SK-N-SH (cell line): ENCODE measurements around the gene CKAP2L. TPM values are rescaled to one million over a fixed set of nuclear protein-coding genes. Genes with fewer than 3 reads are reported as not detected.

Experiments
- CTCF ChIA-PET: fragments of 300-600, 350-600 bp; formaldehyde crosslinking; extraction: SDS; loops from one replicate; lab custom pipeline; 2021; lab: Yijun Ruan, JAX
- POLR2A ChIA-PET: fragments of 350-600 bp; sonication (Branson Sonifier 250); formaldehyde crosslinking; extraction: SDS; loops from one replicate; lab custom pipeline; 2020; ENCODE audit warnings: antibody characterized with exemption, inconsistent platforms; lab: Yijun Ruan, JAX
- DNase-seq: peaks from one replicate; pipeline ENCODE4 v3.0.0; 2012
- H2AFZ ChIP-seq: fragments of 200-600 bp; sonication (generic); 2 replicates; pipeline ENCODE4 v1.8.1; 2016; ENCODE audit warnings: antibody characterized with exemption, mild to moderate bottlenecking, low read depth
- H3F3A ChIP-seq: fragments of 200-600 bp; sonication (generic); replicated peaks from 2 replicates; pipeline ENCODE3; 2016; ENCODE audit warnings: antibody characterized with exemption, mild to moderate bottlenecking; ENCODE audit not compliant: insufficient read depth
- H3K27ac ChIP-seq, 2 experiments: fragments of 200-500 bp in 1 of 2; fragments of 200-600 bp in 1 of 2; sonication (Bioruptor generic) in 1 of 2; sonication (generic), shearing (Covaris generic) in 1 of 2; 2 replicates each; pipeline versions ENCODE4 v1.5.1 to v1.6.1; 2014 to 2016; ENCODE audit warnings: low read depth in 2 of 2, inconsistent platforms in 1 of 2, low read length in 1 of 2, mild to moderate bottlenecking in 1 of 2, mixed read lengths in 1 of 2
- H3K27me3 ChIP-seq: fragments of 200-600 bp; sonication (generic), shearing (Covaris generic); 2 replicates; pipeline ENCODE4 v1.6.1; 2016; ENCODE audit warnings: mixed run types; ENCODE audit not compliant: insufficient read depth
- H3K36me3 ChIP-seq, 2 experiments: fragments of 200-500 bp in 1 of 2; fragments of 200-600 bp in 1 of 2; sonication (Bioruptor generic) in 1 of 2; sonication (generic) in 1 of 2; replicated peaks in 1 of 2; 2 replicates each; pipeline versions ENCODE3 to v1.5.1; 2014 to 2016; ENCODE audit warnings: low read length in 1 of 2, mild to moderate bottlenecking in 1 of 2; ENCODE audit not compliant: insufficient read depth in 2 of 2, control insufficient read depth in 1 of 2
- H3K4me1 ChIP-seq, 2 experiments: fragments of 200-500 bp in 1 of 2; fragments of 200-600 bp in 1 of 2; sonication (Bioruptor generic) in 1 of 2; sonication (generic), shearing (Covaris generic) in 1 of 2; 2 replicates each; pipeline versions ENCODE4 v1.5.1 to v1.6.1; 2014 to 2016; ENCODE audit warnings: low read depth in 1 of 2, low read length in 1 of 2, mixed run types in 1 of 2; ENCODE audit not compliant: insufficient read depth in 2 of 2, control insufficient read depth in 1 of 2
- H3K4me2 ChIP-seq: fragments of 200-600 bp; sonication (generic), shearing (Covaris generic); 2 replicates; pipeline ENCODE4 v1.6.1; 2017; ENCODE audit warnings: mixed run types
- H3K4me3 ChIP-seq, 2 experiments: fragments of 200-500 bp in 1 of 2; fragments of 200-600 bp in 1 of 2; sonication (Bioruptor generic) in 1 of 2; sonication (generic), shearing (Covaris generic) in 1 of 2; 2 replicates each; pipeline versions ENCODE4 v1.5.1 to v1.8.1; 2014 to 2016; ENCODE audit warnings: low read depth in 2 of 2, inconsistent platforms in 1 of 2, low read length in 1 of 2, mild to moderate bottlenecking in 1 of 2, mixed read lengths in 1 of 2, moderate library complexity in 1 of 2
- H3K79me2 ChIP-seq: fragments of 200-600 bp; sonication (generic); 2 replicates; pipeline ENCODE4 v1.8.1; 2017; ENCODE audit warnings: mild to moderate bottlenecking; ENCODE audit not compliant: insufficient read depth
- H3K9ac ChIP-seq: fragments of 200-600 bp; sonication (generic); 2 replicates; pipeline ENCODE4 v1.6.1; 2017; ENCODE audit warnings: mixed run types
- H3K9me2 ChIP-seq: fragments of 200-600 bp; sonication (generic); 2 replicates; pipeline ENCODE4 v1.6.1; 2017; ENCODE audit warnings: mixed run types
- H3K9me3 ChIP-seq: fragments of 200-600 bp; sonication (generic); 2 replicates; pipeline ENCODE4 v1.6.1; 2017; ENCODE audit warnings: mixed run types, mild to moderate bottlenecking, moderate library complexity
- H4K20me1 ChIP-seq: fragments of 200-600 bp; sonication (generic); 2 replicates; pipeline ENCODE4 v1.6.1; 2017; ENCODE audit warnings: mild to moderate bottlenecking, mixed run types; ENCODE audit not compliant: insufficient read depth
- CHD2 ChIP-seq: fragments of 150-350 bp; IDR thresholded peaks from 2 replicates; pipeline ENCODE4 v1.6.1; 2018; ENCODE audit warnings: low read length; ENCODE audit not compliant: partially characterized antibody
- EP300 ChIP-seq, 2 experiments: IDR thresholded peaks; 2 replicates each; pipeline versions ENCODE4 v1.4.0 to v1.6.1; 2012; ENCODE audit warnings: borderline replicate concordance in 1 of 2, low read depth in 1 of 2, low read length in 1 of 2
- EZH2phosphoT487 ChIP-seq: fragments of 200-600 bp; sonication (generic); IDR thresholded peaks from 2 replicates; pipeline ENCODE4 v1.6.1; 2017; ENCODE audit warnings: low read depth, mixed run types, mild to moderate bottlenecking, antibody characterized with exemption, moderate library complexity, borderline replicate concordance
- FOXM1 ChIP-seq: IDR thresholded peaks from 2 replicates; pipeline ENCODE4 v1.4.0; 2012; ENCODE audit warnings: low read depth, mild to moderate bottlenecking
- GABPA ChIP-seq: IDR thresholded peaks from 2 replicates; pipeline ENCODE4 v1.4.0; 2012; ENCODE audit warnings: low read depth, mild to moderate bottlenecking
- IRF3 ChIP-seq: fragments of 150-350 bp; IDR thresholded peaks from 2 replicates; pipeline ENCODE4 v1.6.1; 2016; ENCODE audit warnings: mild to moderate bottlenecking, low read depth, low read length
- JUND ChIP-seq: IDR thresholded peaks from 2 replicates; pipeline ENCODE4 v1.4.0; 2012
- MEF2A ChIP-seq: IDR thresholded peaks from 2 replicates; pipeline ENCODE4 v1.4.0; 2012; ENCODE audit warnings: low read depth, borderline replicate concordance
- MXI1 ChIP-seq: IDR thresholded peaks from 2 replicates; pipeline ENCODE4 v1.6.1; 2012; ENCODE audit warnings: mild to moderate bottlenecking, low read depth, low read length, improper control_type of control experiment
- NFIC ChIP-seq: IDR thresholded peaks from 2 replicates; pipeline ENCODE4 v1.4.0; 2012; ENCODE audit warnings: borderline replicate concordance
- PBX3 ChIP-seq: IDR thresholded peaks from 2 replicates; pipeline ENCODE4; 2012
- POLR2AphosphoS5 ChIP-seq: IDR thresholded peaks from 2 replicates; pipeline ENCODE4 v1.6.1; 2012; ENCODE audit warnings: low read depth, low read length
- RAD21 ChIP-seq: IDR thresholded peaks from 2 replicates; pipeline ENCODE4 v1.6.1; 2012; ENCODE audit warnings: mild to moderate bottlenecking, low read length
- RCOR1 ChIP-seq: fragments of 150-350 bp; IDR thresholded peaks from 2 replicates; pipeline ENCODE4 v1.6.1; 2017; ENCODE audit warnings: antibody characterized with exemption, low read length
- RFX5 ChIP-seq: IDR thresholded peaks from 2 replicates; pipeline ENCODE4 v1.6.1; 2012; ENCODE audit warnings: mild to moderate bottlenecking, improper control_type of control experiment, low read length
- RXRA ChIP-seq: IDR thresholded peaks from 2 replicates; pipeline ENCODE4 v1.4.0; 2012; ENCODE audit warnings: low read depth, mild to moderate bottlenecking, borderline replicate concordance
- SMC3 ChIP-seq: IDR thresholded peaks from 2 replicates; pipeline ENCODE4 v1.6.1; 2012; ENCODE audit warnings: low read depth, low read length, improper control_type of control experiment
- TEAD4 ChIP-seq: IDR thresholded peaks from 2 replicates; pipeline ENCODE4 v1.4.0; 2012; ENCODE audit warnings: mild to moderate bottlenecking, borderline replicate concordance; ENCODE audit not compliant: insufficient read depth
- USF1 ChIP-seq: IDR thresholded peaks from 2 replicates; pipeline ENCODE4 v1.4.0; 2012; ENCODE audit warnings: low read depth, borderline replicate concordance
- YY1 ChIP-seq: IDR thresholded peaks from 2 replicates; pipeline ENCODE4 v1.4.0; 2012; ENCODE audit warnings: low read depth, mild to moderate bottlenecking
- ZBTB33 ChIP-seq: IDR thresholded peaks from 2 replicates; pipeline ENCODE4 v1.4.0; 2012; ENCODE audit warnings: low read depth, borderline replicate concordance
- WGBS: methylation state at CpG from one replicate; pipeline ENCODE4 v1.1.6; 2017; ENCODE audit warnings: low lambda C conversion rate; 5-methylcytosine and 5-hydroxymethylcytosine counted together
- polyA plus RNA-seq, 3 experiments: library from polyadenylated mRNA; depleted of rRNA; stranded (reverse); fragments of >200 nt; gene quantifications; 2 replicates each; pipeline ENCODE4 v1.2.3, GENCODE V29; 2012

The CKAP2L gene
- polyA plus RNA-seq, 1 of the 3 experiments (the other 2 are of a cell fraction) = 2.9 TPM

GRCh38 chr2:112784199-112785189 is 20.1 kb upstream of the CKAP2L start, which contains the start of gene IL1A:
Gene IL1A (minus strand): TSS chr2:112784493. CDS start chr2:112783770, 723 bp downstream.
- no peak within 1 kb of the TSS for H3K27ac ChIP-seq
- no peaks in the 10 kb centered on the region for H3K27me3 ChIP-seq
- H3K9me3 ChIP-seq = no peaks in the 10 kb centered on the region
- CTCF ChIA-PET = interaction anchor here (0.8 to 1.2 kb wide), 2 partner anchors 83 to 157 kb away, joined by 3 read pairs; no protein-coding TSS in a partner anchor
- H3K36me3 ChIP-seq = no peaks in the 10 kb centered on the region
- no peak within 1 kb of the TSS for H3K9ac ChIP-seq
- peak within 1 kb of the TSS in 1 of 2 experiments; percentile 9; a peak in 1 of 4 replicates for H3K4me3 ChIP-seq
- DNase-seq = no peak
- 24% methylated on average over 13 of the region's 13 CpGs for WGBS
- peak within 1 kb of the TSS; percentile 20; the same call in 1 of the 2 replicates for H3K4me2 ChIP-seq
- H3F3A ChIP-seq = no peaks in the 10 kb centered on the region
- H2AFZ ChIP-seq = no peak within 1 kb of the TSS
- no peak for TF ChIP-seq MEF2A
- TF ChIP-seq RFX5 = no peak
- TF ChIP-seq NFIC = no peak
- TF ChIP-seq POLR2AphosphoS5 = no peak
- no peak for TF ChIP-seq SMC3
- no peak for TF ChIP-seq RAD21
- TF ChIP-seq YY1 = no peak
- TF ChIP-seq EZH2phosphoT487 = no peak
- H3K4me1 ChIP-seq = no peaks in the 10 kb centered on the region
- H3K9me2 ChIP-seq = no peaks in the 10 kb centered on the region
- H4K20me1 ChIP-seq = no peaks in the 10 kb centered on the region
- POLR2A ChIA-PET = no interaction called here
- H3K79me2 ChIP-seq = no peaks in the 10 kb centered on the region

- H3K27ac ChIP-seq = no peak overlapping the region
- CTCF ChIA-PET = no interaction called here
Observed at GRCh38 chr2:112783187-112783714, 18.8 kb upstream of the CKAP2L start.

More at GRCh38 chr2:112783187-112783714, 18.8 kb upstream of the CKAP2L start:
- no peak for TF ChIP-seq FOXM1
- TF ChIP-seq MEF2A = no peak
- TF ChIP-seq EP300 (IDR thresholded peaks at IDR 0.05; ENCODE audit: borderline replicate concordance in 1 of 2, low read depth in 1 of 2, low read length in 1 of 2) = no peak
- no peak for TF ChIP-seq MXI1
- TF ChIP-seq CHD2 = no peak
- TF ChIP-seq RAD21 = no peak
- TF ChIP-seq PBX3 = no peak
- no peak for TF ChIP-seq SMC3
- no peak for TF ChIP-seq RCOR1
- TF ChIP-seq JUND = no peak
- no peak for TF ChIP-seq IRF3
- TF ChIP-seq RXRA = no peak
- TF ChIP-seq ZBTB33 = no peak
- TF ChIP-seq GABPA = no peak
- TF ChIP-seq USF1 = no peak
- TF ChIP-seq TEAD4 = no peak
- no peaks in the 10 kb centered on the region for H4K20me1 ChIP-seq
- H3K27me3 ChIP-seq = no peaks in the 10 kb centered on the region
- H3K4me3 ChIP-seq = no peak overlapping the region
- 70% methylated on average over 3 of the region's 3 CpGs for WGBS
- H3K9ac ChIP-seq = no peak overlapping the region
- H3K79me2 ChIP-seq = no peaks in the 10 kb centered on the region
- no peaks in the 10 kb centered on the region for H3K9me3 ChIP-seq
- no peaks in the 10 kb centered on the region for H3K4me1 ChIP-seq
- H3K36me3 ChIP-seq = no peaks in the 10 kb centered on the region
- H2AFZ ChIP-seq = no peak overlapping the region
- H3K4me2 ChIP-seq = no peak overlapping the region
- POLR2A ChIA-PET = interaction anchor here (0.7 kb wide), 1 partner anchor 647 kb away, joined by 3 read pairs; no protein-coding TSS in a partner anchor
- H3K9me2 ChIP-seq = no peaks in the 10 kb centered on the region
- H3F3A ChIP-seq = no peaks in the 10 kb centered on the region
- no peak for DNase-seq
